Astrocyte (in vitro differentiated cells and primary cell): ENCODE data around the gene BMX. TPM values are rescaled to one million over a fixed set of nuclear protein-coding genes. Genes with fewer than 3 reads are reported as not detected.

ENCODE experiments used
- DNase-seq: peaks from one replicate; pipeline ENCODE4 v3.0.0-alpha.2; 2010; ENCODE audit warnings: low read depth
- FAIRE-seq: peaks from 2 replicates; lab custom pipeline; 2011; peaks lifted over from hg19 to GRCh38; lab: Jason Lieb, UNC
- H2AFZ ChIP-seq: 2 replicates; pipeline ENCODE4 v1.6.0; 2012; ENCODE audit warnings: low read depth, low read length, inconsistent platforms
- H3K27ac ChIP-seq: 2 replicates; pipeline ENCODE4 v1.5.1; 2011; ENCODE audit warnings: low read depth, low read length, inconsistent platforms
- H3K27me3 ChIP-seq: 2 replicates; pipeline ENCODE4 v1.6.0; 2011; ENCODE audit warnings: low read length, inconsistent platforms; ENCODE audit not compliant: insufficient read depth
- H3K36me3 ChIP-seq: 2 replicates; pipeline ENCODE4 v1.5.1; 2011; ENCODE audit warnings: low read length, inconsistent platforms; ENCODE audit not compliant: insufficient read depth
- H3K4me1 ChIP-seq: 2 replicates; pipeline ENCODE4 v1.5.1; 2011; ENCODE audit warnings: low read length, inconsistent platforms; ENCODE audit not compliant: insufficient read depth
- H3K4me2 ChIP-seq: 2 replicates; pipeline ENCODE4 v1.6.0; 2012; ENCODE audit warnings: low read length, inconsistent platforms
- H3K4me3 ChIP-seq: 2 replicates; pipeline ENCODE4 v1.5.1; 2011; ENCODE audit warnings: low read depth, mild to moderate bottlenecking, low read length, inconsistent platforms; ENCODE audit not compliant: insufficient read depth
- H3K79me2 ChIP-seq: 2 replicates; pipeline ENCODE4 v1.6.0; 2012; ENCODE audit warnings: mild to moderate bottlenecking, low read length, inconsistent platforms; ENCODE audit not compliant: insufficient read depth
- H3K9ac ChIP-seq: 2 replicates; pipeline ENCODE4 v1.6.0; 2012; ENCODE audit warnings: mild to moderate bottlenecking, low read length, inconsistent platforms
- H3K9me3 ChIP-seq: 2 replicates; pipeline ENCODE4 v1.5.1; 2012; ENCODE audit warnings: low read depth, mild to moderate bottlenecking, low read length, inconsistent platforms; ENCODE audit not compliant: insufficient read depth
- H4K20me1 ChIP-seq: 2 replicates; pipeline ENCODE4 v1.6.0; 2012; ENCODE audit warnings: low read length, inconsistent platforms; ENCODE audit not compliant: insufficient read depth
- H3K27ac Mint-ChIP-seq: one replicate; pipeline ENCODE4 v1.8.0; 2021; ENCODE audit warnings: mild to moderate bottlenecking, mixed read lengths; ENCODE audit not compliant: unreplicated experiment
- H3K27me3 Mint-ChIP-seq: one replicate; pipeline ENCODE4 v1.8.0; 2021; ENCODE audit warnings: low read depth, mixed read lengths; ENCODE audit not compliant: unreplicated experiment
- H3K36me3 Mint-ChIP-seq: one replicate; pipeline ENCODE4 v1.8.0; 2021; ENCODE audit warnings: low read depth, mixed read lengths; ENCODE audit not compliant: unreplicated experiment
- H3K4me1 Mint-ChIP-seq: one replicate; pipeline ENCODE4 v1.8.0; 2021; ENCODE audit warnings: low read depth, mixed read lengths; ENCODE audit not compliant: unreplicated experiment
- H3K4me3 Mint-ChIP-seq: one replicate; pipeline ENCODE4 v1.8.0; 2021; ENCODE audit warnings: mild to moderate bottlenecking, moderate library complexity, mixed read lengths; ENCODE audit not compliant: unreplicated experiment
- H3K9me3 Mint-ChIP-seq: one replicate; pipeline ENCODE4 v1.8.0; 2021; ENCODE audit warnings: mild to moderate bottlenecking, mixed read lengths; ENCODE audit not compliant: unreplicated experiment
- EZH2 ChIP-seq: IDR thresholded peaks from 2 replicates; pipeline ENCODE4 v1.6.1; 2012; ENCODE audit warnings: mild to moderate bottlenecking, low read length, inconsistent platforms; ENCODE audit not compliant: insufficient read depth
- total RNA-seq: library from RNA; stranded (reverse); gene quantifications from 2 replicates; pipeline ENCODE4 v1.2.1, GENCODE V29; 2021
- TF ChIP-seq, protein P1 (sequence below): IDR thresholded peaks from 2 replicates; pipeline ENCODE4 v1.5.1; 2011; ENCODE audit warnings: low read depth, mild to moderate bottlenecking, inconsistent platforms, low read length, moderate library complexity; ENCODE audit not compliant: insufficient read depth

Gene BMX
- total RNA-seq, 1 donor from 2014 or later = not detected

GRCh38 chrX:15559227-15559626, 58.6 kb downstream of the BMX start:
- no peaks in the 10 kb centered on the region for H3K4me1 ChIP-seq
- FAIRE-seq = no peak
- H2AFZ ChIP-seq = no peak overlapping the region

GRCh38 chrX:15560924-15561323, 60.3 kb downstream of the BMX start:
- Mint-ChIP-seq H3K27me3 (peaks cover 2% of the 10 kb centered on the region), H3K36me3 (no peaks in the 10 kb centered on the region), H3K27ac (no peak overlapping the region), H3K9me3 (no peaks in the 10 kb centered on the region), H3K4me3 (no peak overlapping the region), H3K4me1 (no peaks in the 10 kb centered on the region)
- H2AFZ ChIP-seq = no peak overlapping the region
- no peaks in the 10 kb centered on the region for H4K20me1 ChIP-seq
- TF ChIP-seq, protein P1, sequence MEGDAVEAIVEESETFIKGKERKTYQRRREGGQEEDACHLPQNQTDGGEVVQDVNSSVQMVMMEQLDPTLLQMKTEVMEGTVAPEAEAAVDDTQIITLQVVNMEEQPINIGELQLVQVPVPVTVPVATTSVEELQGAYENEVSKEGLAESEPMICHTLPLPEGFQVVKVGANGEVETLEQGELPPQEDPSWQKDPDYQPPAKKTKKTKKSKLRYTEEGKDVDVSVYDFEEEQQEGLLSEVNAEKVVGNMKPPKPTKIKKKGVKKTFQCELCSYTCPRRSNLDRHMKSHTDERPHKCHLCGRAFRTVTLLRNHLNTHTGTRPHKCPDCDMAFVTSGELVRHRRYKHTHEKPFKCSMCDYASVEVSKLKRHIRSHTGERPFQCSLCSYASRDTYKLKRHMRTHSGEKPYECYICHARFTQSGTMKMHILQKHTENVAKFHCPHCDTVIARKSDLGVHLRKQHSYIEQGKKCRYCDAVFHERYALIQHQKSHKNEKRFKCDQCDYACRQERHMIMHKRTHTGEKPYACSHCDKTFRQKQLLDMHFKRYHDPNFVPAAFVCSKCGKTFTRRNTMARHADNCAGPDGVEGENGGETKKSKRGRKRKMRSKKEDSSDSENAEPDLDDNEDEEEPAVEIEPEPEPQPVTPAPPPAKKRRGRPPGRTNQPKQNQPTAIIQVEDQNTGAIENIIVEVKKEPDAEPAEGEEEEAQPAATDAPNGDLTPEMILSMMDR = no peak
- no peak for TF ChIP-seq EZH2
- H3K36me3 ChIP-seq = no peaks in the 10 kb centered on the region
- no peaks in the 10 kb centered on the region for H3K79me2 ChIP-seq
- no peaks in the 10 kb centered on the region for H3K4me1 ChIP-seq
- no peak overlapping the region for H3K4me2 ChIP-seq
- no peak for DNase-seq
- no peak overlapping the region for H3K27ac ChIP-seq
- no peak for FAIRE-seq
- no peaks in the 10 kb centered on the region for H3K9me3 ChIP-seq
- H3K4me3 ChIP-seq = no peak overlapping the region
- no peak overlapping the region for H3K9ac ChIP-seq
- H3K27me3 ChIP-seq = no peaks in the 10 kb centered on the region

More at GRCh38 chrX:15559227-15559626, 58.6 kb downstream of the BMX start:
- Mint-ChIP-seq H3K4me3 (no peak overlapping the region), H3K4me1 (no peaks in the 10 kb centered on the region), H3K27ac (no peak overlapping the region), H3K9me3 (no peaks in the 10 kb centered on the region), H3K27me3 (peaks cover 2% of the 10 kb centered on the region), H3K36me3 (no peaks in the 10 kb centered on the region)
- no peaks in the 10 kb centered on the region for H3K36me3 ChIP-seq
- H4K20me1 ChIP-seq = no peaks in the 10 kb centered on the region
- H3K4me3 ChIP-seq = no peak overlapping the region
- no peak for DNase-seq
- H3K79me2 ChIP-seq = no peaks in the 10 kb centered on the region
- H3K9me3 ChIP-seq = no peaks in the 10 kb centered on the region
- no peaks in the 10 kb centered on the region for H3K27me3 ChIP-seq
- H3K9ac ChIP-seq = no peak overlapping the region
- TF ChIP-seq EZH2 = no peak
- TF ChIP-seq, protein P1 = no peak
- no peak overlapping the region for H3K4me2 ChIP-seq
- H3K27ac ChIP-seq = no peak overlapping the region

DNA sequence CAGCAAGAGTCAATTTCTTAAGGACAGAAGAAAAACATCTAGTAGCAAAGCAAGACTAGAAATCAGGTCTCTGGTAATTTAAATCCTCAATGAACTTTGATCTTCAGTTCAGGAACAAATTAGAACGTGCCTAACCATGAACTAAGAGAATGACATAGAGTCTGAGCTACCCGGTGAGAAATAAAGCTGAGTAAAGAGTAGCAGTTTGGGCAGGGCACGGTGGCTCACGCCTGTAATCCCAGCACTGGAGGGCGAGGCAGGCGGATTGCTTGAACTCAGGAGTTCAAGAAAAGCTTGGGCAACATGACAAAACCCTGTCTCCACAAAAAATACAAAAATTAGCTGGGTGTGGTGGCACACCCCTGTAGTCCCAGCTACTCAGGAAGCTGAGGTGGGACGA, 62.4 kb downstream of the BMX start:
- H3K4me1 Mint-ChIP-seq = no peaks in the 10 kb centered on the region
- no peaks in the 10 kb centered on the region for H3K9me3 Mint-ChIP-seq

More for the DNA sequence above, 62.4 kb downstream of the BMX start:
- TF ChIP-seq EZH2 = no peak
- TF ChIP-seq, protein P1 = no peak
- no peak overlapping the region for H3K4me2 ChIP-seq
- no peak overlapping the region for H3K4me3 ChIP-seq
- no peak overlapping the region for H2AFZ ChIP-seq
- no peak for FAIRE-seq
- no peak overlapping the region for H3K9ac ChIP-seq
- no peaks in the 10 kb centered on the region for H3K79me2 ChIP-seq
- H3K27ac Mint-ChIP-seq = no peak overlapping the region
- no peaks in the 10 kb centered on the region for H3K36me3 Mint-ChIP-seq
- H3K36me3 ChIP-seq = no peaks in the 10 kb centered on the region
- no peaks in the 10 kb centered on the region for H3K9me3 ChIP-seq
- no peak for DNase-seq
- peaks cover 2% of the 10 kb centered on the region for H3K27me3 Mint-ChIP-seq
- no peak overlapping the region for H3K4me3 Mint-ChIP-seq
- H3K4me1 ChIP-seq = no peaks in the 10 kb centered on the region
- H3K27me3 ChIP-seq = no peaks in the 10 kb centered on the region
- no peak overlapping the region for H3K27ac ChIP-seq
- H4K20me1 ChIP-seq = no peaks in the 10 kb centered on the region
